GM18498 (cell line): Measurements from ENCODE around the gene SMPD3.
"Not testable (repeated sequence)": the region's sequence is repeated elsewhere in the genome, so short reads cannot be mapped to it uniquely, and the experiment has no call there.

ENCODE experiments used
- ATAC-seq: cut with Tn5 transposase; IDR thresholded peaks from one replicate; pipeline ENCODE4 v1.9.1; 2021; ENCODE audit warnings: mild to moderate bottlenecking, moderate library complexity; ENCODE audit not compliant: unreplicated experiment

The SMPD3 gene

GRCh38 chr16:68448360-68448970 lies at the start of gene SMPD3:
TSS of gene SMPD3 (minus strand) at chr16:68448508. CDS start at chr16:68372181, 76,327 bp downstream.
- peak; percentile 92 for ATAC-seq

GRCh38 chr16:68496689-68497088 lies 48.4 kb upstream of the SMPD3 start:
- no peak for ATAC-seq

GRCh38 chr16:68494261-68494660 lies 46.0 kb upstream of the SMPD3 start:
- not testable (repeated sequence) for ATAC-seq

- no peak for ATAC-seq
Observed at GRCh38 chr16:68493412-68494070, 45.2 kb upstream of the SMPD3 start.

GRCh38 chr16:68492543-68493411 lies 44.5 kb upstream of the SMPD3 start:
- ATAC-seq, result no peak

GRCh38 chr16:68492151-68492542 lies 43.8 kb upstream of the SMPD3 start:
- ATAC-seq, result no peak

- no peak for ATAC-seq
Observed at GRCh38 chr16:68491576-68491950, 43.3 kb upstream of the SMPD3 start.

- ATAC-seq, result no peak
Observed at GRCh38 chr16:68490829-68491575, 42.7 kb upstream of the SMPD3 start.

- no peak for ATAC-seq
Observed at GRCh38 chr16:68490358-68490757, 42.0 kb upstream of the SMPD3 start.

GRCh38 chr16:68488554-68488953 lies 40.2 kb upstream of the SMPD3 start:
- no peak for ATAC-seq

- no peak for ATAC-seq
Observed at GRCh38 chr16:68487669-68488068, 39.4 kb upstream of the SMPD3 start.

GRCh38 chr16:68487203-68487514 lies 38.9 kb upstream of the SMPD3 start:
- no peak for ATAC-seq

GRCh38 chr16:68486502-68487202 lies 38.3 kb upstream of the SMPD3 start:
- no peak for ATAC-seq

- no peak for ATAC-seq
Observed at GRCh38 chr16:68481636-68482035, 33.3 kb upstream of the SMPD3 start.

GRCh38 chr16:68480084-68480995 lies 32.0 kb upstream of the SMPD3 start:
- ATAC-seq, result no peak

GRCh38 chr16:68479271-68479670 lies 31.0 kb upstream of the SMPD3 start:
- ATAC-seq, result no peak

GRCh38 chr16:68478526-68479250 lies 30.4 kb upstream of the SMPD3 start:
- no peak for ATAC-seq

GRCh38 chr16:68475071-68475470 lies 26.8 kb upstream of the SMPD3 start:
- no peak for ATAC-seq
